HepG2 (cell line): Measurements from ENCODE around the gene WDR18. TPM values are rescaled to one million over a fixed set of nuclear protein-coding genes. Genes with fewer than 3 reads are reported as not detected.

Experiments used
- POLR2G ChIP-seq: fragments of 200-400 bp; formaldehyde crosslinking; IDR thresholded peaks from 2 replicates; pipeline ENCODE4 v1.6.1; 2018; ENCODE audit warnings: mild to moderate bottlenecking, low read depth, low read length, moderate library complexity
- SMAD3 ChIP-seq: sonication (generic); formaldehyde crosslinking; IDR thresholded peaks from 2 replicates; pipeline ENCODE4 v1.4.0; 2020; ENCODE audit warnings: missing genetic modification reagents
- ZNF724P ChIP-seq: sonication (generic); formaldehyde crosslinking; IDR thresholded peaks from 2 replicates; pipeline ENCODE4 v1.8.0; 2022; ENCODE audit warnings: missing genetic modification reagents, borderline replicate concordance
- ZNF773 ChIP-seq: sonication (generic); formaldehyde crosslinking; IDR thresholded peaks from 2 replicates; pipeline ENCODE4 v1.4.0; 2020; ENCODE audit warnings: missing genetic modification reagents, borderline replicate concordance
- ZNF883 ChIP-seq: sonication (generic); formaldehyde crosslinking; IDR thresholded peaks from 2 replicates; pipeline ENCODE4 v1.5.1; 2020; ENCODE audit warnings: mild to moderate bottlenecking, missing genetic modification reagents; ENCODE audit errors: not compliant biosample characterization
- polyA plus RNA-seq, 8 experiments: library from polyadenylated mRNA; depleted of rRNA in 3 of 8; stranded (reverse) in 7 of 8; unstranded in 1 of 8; fragments of >200 nt; fragmentation: Illumina TruSeq in 4 of 8; extraction: Trizol in 4 of 8; gene quantifications; 2 replicates each; pipeline versions ENCODE4 v1.2.1 to v1.2.3, GENCODE V29; 2011 to 2016; ENCODE audit warnings: low read depth in 4 of 8, missing spikeins in 1 of 8, mixed read lengths in 1 of 8; ENCODE audit not compliant: insufficient read depth in 1 of 8
- total RNA-seq, 5 experiments: library from RNA; depleted of rRNA; stranded (reverse); fragments of >200 nt; fragmentation: Illumina TruSeq; extraction: Trizol; gene quantifications; 2 replicates each; pipeline ENCODE4 v1.2.3, GENCODE V29; 2016; ENCODE audit warnings: low read depth in 1 of 5
- TF ChIP-seq, protein P1 (sequence below): IDR thresholded peaks from 2 replicates; pipeline ENCODE4 v1.6.1; 2016; ENCODE audit warnings: low read depth, missing genetic modification reagents, missing compliant biosample characterization
- TF ChIP-seq, protein P2 (sequence below): sonication (generic); formaldehyde crosslinking; IDR thresholded peaks from 2 replicates; pipeline ENCODE4 v1.4.0; 2020; ENCODE audit warnings: missing genetic modification reagents
- TF ChIP-seq, protein P3 (sequence below): sonication (generic); formaldehyde crosslinking; IDR thresholded peaks from 2 replicates; pipeline ENCODE4 v1.8.0; 2022; ENCODE audit warnings: mild to moderate bottlenecking, missing genetic modification reagents
- TF ChIP-seq, protein P4 (sequence below): sonication (generic); formaldehyde crosslinking; IDR thresholded peaks from 2 replicates; pipeline ENCODE4 v1.4.0; 2020; ENCODE audit warnings: missing genetic modification reagents
- TF ChIP-seq, protein P5 (sequence below): IDR thresholded peaks from 2 replicates; pipeline ENCODE4 v1.4.0; 2020; ENCODE audit warnings: mild to moderate bottlenecking, missing genetic modification reagents

WDR18 gene
- total and polyA plus RNA-seq, 2 of the 13 experiments (the other 11 are each of a cell fraction or from before 2014, with no cell fraction given), result 36.4 to 47.6 TPM

DNA sequence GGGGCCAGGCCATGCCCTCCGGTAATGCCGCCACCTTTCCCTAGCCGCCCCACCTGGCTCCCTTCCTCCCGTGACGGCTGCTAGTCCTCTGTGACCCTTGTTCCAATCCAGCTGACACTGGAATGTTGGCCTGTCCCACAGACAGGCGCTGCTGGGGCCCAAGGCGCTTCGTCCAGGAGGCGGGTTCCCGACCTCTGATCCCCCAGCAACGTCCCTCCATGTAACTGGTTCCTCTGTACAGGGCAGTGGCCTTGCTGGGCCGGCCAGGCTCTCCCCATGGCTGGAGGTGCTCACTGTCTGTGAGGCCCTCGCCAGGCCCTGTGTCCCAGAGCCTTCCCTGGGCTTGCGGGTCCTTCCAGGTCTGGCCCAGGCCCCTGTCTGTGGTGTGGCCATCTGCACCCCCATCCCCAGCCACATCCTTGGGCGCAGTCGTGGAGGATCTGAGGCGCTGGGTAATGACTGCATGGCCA lies 9.3 kb downstream of the WDR18 start (continued):
- TF ChIP-seq, protein P1, sequence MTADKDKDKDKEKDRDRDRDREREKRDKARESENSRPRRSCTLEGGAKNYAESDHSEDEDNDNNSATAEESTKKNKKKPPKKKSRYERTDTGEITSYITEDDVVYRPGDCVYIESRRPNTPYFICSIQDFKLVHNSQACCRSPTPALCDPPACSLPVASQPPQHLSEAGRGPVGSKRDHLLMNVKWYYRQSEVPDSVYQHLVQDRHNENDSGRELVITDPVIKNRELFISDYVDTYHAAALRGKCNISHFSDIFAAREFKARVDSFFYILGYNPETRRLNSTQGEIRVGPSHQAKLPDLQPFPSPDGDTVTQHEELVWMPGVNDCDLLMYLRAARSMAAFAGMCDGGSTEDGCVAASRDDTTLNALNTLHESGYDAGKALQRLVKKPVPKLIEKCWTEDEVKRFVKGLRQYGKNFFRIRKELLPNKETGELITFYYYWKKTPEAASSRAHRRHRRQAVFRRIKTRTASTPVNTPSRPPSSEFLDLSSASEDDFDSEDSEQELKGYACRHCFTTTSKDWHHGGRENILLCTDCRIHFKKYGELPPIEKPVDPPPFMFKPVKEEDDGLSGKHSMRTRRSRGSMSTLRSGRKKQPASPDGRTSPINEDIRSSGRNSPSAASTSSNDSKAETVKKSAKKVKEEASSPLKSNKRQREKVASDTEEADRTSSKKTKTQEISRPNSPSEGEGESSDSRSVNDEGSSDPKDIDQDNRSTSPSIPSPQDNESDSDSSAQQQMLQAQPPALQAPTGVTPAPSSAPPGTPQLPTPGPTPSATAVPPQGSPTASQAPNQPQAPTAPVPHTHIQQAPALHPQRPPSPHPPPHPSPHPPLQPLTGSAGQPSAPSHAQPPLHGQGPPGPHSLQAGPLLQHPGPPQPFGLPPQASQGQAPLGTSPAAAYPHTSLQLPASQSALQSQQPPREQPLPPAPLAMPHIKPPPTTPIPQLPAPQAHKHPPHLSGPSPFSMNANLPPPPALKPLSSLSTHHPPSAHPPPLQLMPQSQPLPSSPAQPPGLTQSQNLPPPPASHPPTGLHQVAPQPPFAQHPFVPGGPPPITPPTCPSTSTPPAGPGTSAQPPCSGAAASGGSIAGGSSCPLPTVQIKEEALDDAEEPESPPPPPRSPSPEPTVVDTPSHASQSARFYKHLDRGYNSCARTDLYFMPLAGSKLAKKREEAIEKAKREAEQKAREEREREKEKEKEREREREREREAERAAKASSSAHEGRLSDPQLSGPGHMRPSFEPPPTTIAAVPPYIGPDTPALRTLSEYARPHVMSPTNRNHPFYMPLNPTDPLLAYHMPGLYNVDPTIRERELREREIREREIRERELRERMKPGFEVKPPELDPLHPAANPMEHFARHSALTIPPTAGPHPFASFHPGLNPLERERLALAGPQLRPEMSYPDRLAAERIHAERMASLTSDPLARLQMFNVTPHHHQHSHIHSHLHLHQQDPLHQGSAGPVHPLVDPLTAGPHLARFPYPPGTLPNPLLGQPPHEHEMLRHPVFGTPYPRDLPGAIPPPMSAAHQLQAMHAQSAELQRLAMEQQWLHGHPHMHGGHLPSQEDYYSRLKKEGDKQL (CRISPR knock-in tag), result peak; percentile 20; the same call in 1 of the 2 replicates
- TF ChIP-seq, protein P2, sequence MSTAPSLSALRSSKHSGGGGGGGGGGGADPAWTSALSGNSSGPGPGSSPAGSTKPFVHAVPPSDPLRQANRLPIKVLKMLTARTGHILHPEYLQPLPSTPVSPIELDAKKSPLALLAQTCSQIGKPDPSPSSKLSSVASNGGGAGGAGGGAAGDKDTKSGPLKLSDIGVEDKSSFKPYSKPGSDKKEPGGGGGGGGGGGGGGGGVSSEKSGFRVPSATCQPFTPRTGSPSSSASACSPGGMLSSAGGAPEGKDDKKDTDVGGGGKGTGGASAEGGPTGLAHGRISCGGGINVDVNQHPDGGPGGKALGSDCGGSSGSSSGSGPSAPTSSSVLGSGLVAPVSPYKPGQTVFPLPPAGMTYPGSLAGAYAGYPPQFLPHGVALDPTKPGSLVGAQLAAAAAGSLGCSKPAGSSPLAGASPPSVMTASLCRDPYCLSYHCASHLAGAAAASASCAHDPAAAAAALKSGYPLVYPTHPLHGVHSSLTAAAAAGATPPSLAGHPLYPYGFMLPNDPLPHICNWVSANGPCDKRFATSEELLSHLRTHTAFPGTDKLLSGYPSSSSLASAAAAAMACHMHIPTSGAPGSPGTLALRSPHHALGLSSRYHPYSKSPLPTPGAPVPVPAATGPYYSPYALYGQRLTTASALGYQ (CRISPR knock-in tag), result no peak
- TF ChIP-seq ZNF883 (CRISPR knock-in tag), result no peak
- TF ChIP-seq, protein P3, sequence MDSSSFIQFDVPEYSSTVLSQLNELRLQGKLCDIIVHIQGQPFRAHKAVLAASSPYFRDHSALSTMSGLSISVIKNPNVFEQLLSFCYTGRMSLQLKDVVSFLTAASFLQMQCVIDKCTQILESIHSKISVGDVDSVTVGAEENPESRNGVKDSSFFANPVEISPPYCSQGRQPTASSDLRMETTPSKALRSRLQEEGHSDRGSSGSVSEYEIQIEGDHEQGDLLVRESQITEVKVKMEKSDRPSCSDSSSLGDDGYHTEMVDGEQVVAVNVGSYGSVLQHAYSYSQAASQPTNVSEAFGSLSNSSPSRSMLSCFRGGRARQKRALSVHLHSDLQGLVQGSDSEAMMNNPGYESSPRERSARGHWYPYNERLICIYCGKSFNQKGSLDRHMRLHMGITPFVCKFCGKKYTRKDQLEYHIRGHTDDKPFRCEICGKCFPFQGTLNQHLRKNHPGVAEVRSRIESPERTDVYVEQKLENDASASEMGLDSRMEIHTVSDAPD (CRISPR knock-in tag), result 0 out of 2 replicates have a peak, but pooled peaks have one; percentile 17
- TF ChIP-seq, protein P4, sequence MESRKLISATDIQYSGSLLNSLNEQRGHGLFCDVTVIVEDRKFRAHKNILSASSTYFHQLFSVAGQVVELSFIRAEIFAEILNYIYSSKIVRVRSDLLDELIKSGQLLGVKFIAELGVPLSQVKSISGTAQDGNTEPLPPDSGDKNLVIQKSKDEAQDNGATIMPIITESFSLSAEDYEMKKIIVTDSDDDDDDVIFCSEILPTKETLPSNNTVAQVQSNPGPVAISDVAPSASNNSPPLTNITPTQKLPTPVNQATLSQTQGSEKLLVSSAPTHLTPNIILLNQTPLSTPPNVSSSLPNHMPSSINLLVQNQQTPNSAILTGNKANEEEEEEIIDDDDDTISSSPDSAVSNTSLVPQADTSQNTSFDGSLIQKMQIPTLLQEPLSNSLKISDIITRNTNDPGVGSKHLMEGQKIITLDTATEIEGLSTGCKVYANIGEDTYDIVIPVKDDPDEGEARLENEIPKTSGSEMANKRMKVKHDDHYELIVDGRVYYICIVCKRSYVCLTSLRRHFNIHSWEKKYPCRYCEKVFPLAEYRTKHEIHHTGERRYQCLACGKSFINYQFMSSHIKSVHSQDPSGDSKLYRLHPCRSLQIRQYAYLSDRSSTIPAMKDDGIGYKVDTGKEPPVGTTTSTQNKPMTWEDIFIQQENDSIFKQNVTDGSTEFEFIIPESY (CRISPR knock-in tag), result peak; percentile 73
- 0 out of 2 replicates have a peak, but pooled peaks have one; percentile 41 for TF ChIP-seq POLR2G
- TF ChIP-seq, protein P5, sequence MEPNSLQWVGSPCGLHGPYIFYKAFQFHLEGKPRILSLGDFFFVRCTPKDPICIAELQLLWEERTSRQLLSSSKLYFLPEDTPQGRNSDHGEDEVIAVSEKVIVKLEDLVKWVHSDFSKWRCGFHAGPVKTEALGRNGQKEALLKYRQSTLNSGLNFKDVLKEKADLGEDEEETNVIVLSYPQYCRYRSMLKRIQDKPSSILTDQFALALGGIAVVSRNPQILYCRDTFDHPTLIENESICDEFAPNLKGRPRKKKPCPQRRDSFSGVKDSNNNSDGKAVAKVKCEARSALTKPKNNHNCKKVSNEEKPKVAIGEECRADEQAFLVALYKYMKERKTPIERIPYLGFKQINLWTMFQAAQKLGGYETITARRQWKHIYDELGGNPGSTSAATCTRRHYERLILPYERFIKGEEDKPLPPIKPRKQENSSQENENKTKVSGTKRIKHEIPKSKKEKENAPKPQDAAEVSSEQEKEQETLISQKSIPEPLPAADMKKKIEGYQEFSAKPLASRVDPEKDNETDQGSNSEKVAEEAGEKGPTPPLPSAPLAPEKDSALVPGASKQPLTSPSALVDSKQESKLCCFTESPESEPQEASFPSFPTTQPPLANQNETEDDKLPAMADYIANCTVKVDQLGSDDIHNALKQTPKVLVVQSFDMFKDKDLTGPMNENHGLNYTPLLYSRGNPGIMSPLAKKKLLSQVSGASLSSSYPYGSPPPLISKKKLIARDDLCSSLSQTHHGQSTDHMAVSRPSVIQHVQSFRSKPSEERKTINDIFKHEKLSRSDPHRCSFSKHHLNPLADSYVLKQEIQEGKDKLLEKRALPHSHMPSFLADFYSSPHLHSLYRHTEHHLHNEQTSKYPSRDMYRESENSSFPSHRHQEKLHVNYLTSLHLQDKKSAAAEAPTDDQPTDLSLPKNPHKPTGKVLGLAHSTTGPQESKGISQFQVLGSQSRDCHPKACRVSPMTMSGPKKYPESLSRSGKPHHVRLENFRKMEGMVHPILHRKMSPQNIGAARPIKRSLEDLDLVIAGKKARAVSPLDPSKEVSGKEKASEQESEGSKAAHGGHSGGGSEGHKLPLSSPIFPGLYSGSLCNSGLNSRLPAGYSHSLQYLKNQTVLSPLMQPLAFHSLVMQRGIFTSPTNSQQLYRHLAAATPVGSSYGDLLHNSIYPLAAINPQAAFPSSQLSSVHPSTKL (CRISPR knock-in tag), result peak; percentile 56
- TF ChIP-seq ZNF724P (CRISPR knock-in tag), result no peak
- TF ChIP-seq SMAD3 (CRISPR knock-in tag), result 0 out of 2 replicates have a peak, but pooled peaks have one; percentile 39
- TF ChIP-seq ZNF773 (CRISPR knock-in tag), result no peak
